Measurements from ENCODE around the gene MUC4. TPM values are rescaled to one million over a fixed set of nuclear protein-coding genes. Genes with fewer than 3 reads are reported as not detected.

MUC4 gene
- total RNA-seq, 4 donors from 2014 or later: 0.19 to 3.0 (median 0.47) TPM; not detected in 1

DNA sequence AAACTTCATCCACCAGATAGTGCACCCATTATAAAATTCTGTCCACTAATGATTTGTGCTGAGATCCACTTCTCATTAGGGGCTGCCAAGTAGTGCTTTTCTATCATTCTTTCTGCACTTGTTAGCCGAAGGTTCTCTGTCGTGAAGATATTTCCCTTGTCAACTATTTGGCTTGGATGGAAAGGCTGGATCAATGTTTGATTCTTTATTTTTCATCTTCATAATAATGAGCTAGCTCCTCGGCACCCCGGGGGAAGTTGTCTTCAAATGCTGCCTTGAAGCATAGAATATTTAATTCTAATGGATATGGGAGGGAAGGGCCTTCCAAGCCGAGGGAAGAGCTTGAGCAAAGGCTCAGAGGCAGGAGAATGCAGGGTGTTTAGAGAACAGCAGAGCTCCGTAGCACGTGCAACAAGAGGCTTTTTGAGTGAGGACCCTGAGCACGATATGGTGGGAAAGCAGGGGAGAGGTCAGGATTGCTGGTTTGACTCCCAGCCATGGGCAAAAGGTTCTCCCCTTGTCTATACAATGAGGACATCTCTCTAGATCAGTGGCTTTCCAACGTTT lies 107.2 kb downstream of the MUC4 start:
- no peak for ATAC-seq
- Histone ChIP-seq H3K4me1 (no peaks in the 10 kb centered on the region), H3K4me3 (no peak overlapping the region), H3K27ac (no peak overlapping the region), H3K27me3 (no peaks in the 10 kb centered on the region), H3K36me3 (peaks cover 0 to 21% of the 10 kb centered on the region in 2 donors), H3K9me3 (no peaks in the 10 kb centered on the region)
- TF ChIP-seq EP300 (IDR thresholded peaks at IDR 0.05): no peak
- no peak for TF ChIP-seq POLR2AphosphoS5 (IDR thresholded peaks at IDR 0.05)
- no peak for TF ChIP-seq POLR2A (IDR thresholded peaks at IDR 0.05)
- TF ChIP-seq, protein P1, sequence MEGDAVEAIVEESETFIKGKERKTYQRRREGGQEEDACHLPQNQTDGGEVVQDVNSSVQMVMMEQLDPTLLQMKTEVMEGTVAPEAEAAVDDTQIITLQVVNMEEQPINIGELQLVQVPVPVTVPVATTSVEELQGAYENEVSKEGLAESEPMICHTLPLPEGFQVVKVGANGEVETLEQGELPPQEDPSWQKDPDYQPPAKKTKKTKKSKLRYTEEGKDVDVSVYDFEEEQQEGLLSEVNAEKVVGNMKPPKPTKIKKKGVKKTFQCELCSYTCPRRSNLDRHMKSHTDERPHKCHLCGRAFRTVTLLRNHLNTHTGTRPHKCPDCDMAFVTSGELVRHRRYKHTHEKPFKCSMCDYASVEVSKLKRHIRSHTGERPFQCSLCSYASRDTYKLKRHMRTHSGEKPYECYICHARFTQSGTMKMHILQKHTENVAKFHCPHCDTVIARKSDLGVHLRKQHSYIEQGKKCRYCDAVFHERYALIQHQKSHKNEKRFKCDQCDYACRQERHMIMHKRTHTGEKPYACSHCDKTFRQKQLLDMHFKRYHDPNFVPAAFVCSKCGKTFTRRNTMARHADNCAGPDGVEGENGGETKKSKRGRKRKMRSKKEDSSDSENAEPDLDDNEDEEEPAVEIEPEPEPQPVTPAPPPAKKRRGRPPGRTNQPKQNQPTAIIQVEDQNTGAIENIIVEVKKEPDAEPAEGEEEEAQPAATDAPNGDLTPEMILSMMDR (IDR thresholded peaks at IDR 0.05): no peak
- 60 to 70% methylated on average over 7 to 9 of the region's 9 CpGs for WGBS, 2 donors (ENCODE audit: low coverage in 1 of 2)

DNA sequence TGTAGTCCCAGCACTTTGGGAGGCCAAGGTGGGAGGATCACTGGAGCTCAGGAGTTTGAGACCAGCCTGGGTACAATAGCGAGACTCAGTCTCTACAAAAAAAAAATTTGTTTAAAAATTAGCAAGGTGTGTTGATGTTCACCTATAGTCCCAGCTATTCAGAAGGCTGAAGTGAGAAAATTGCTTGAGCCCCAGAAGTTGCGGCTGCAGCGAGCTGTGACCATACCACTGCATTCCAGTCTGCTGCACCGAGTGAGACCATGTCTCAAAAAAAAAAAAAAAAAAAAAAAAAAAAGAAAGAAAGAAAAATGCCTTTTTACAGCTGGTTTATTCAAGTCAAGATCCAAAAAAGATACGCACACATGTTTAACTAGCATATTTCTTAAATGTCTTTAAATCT lies 108.0 kb downstream of the MUC4 start:
- no peak for ATAC-seq
- Histone ChIP-seq H3K9me3 (no peaks in the 10 kb centered on the region), H3K4me3 (no peak overlapping the region), H3K27ac (no peak overlapping the region), H3K36me3 (peaks cover 0 to 16% of the 10 kb centered on the region in 2 donors), H3K4me1 (no peaks in the 10 kb centered on the region), H3K27me3 (no peaks in the 10 kb centered on the region)
- no peak for TF ChIP-seq POLR2AphosphoS5 (IDR thresholded peaks at IDR 0.05)
- TF ChIP-seq, protein P1 (IDR thresholded peaks at IDR 0.05): no peak
- TF ChIP-seq POLR2A (IDR thresholded peaks at IDR 0.05): no peak
- no peak for TF ChIP-seq EP300 (IDR thresholded peaks at IDR 0.05)
- WGBS, 2 donors (ENCODE audit: low coverage in 1 of 2): 79 to 88% methylated on average over 5 of the region's 5 CpGs

GRCh38 chr3:195701042-195701915 lies 110.5 kb downstream of the MUC4 start:
- Histone ChIP-seq H3K27me3 (no peaks in the 10 kb centered on the region), H3K4me3 (no peak overlapping the region), H3K27ac (no peak overlapping the region), H3K36me3 (peaks cover 0 to 24% of the 10 kb centered on the region in 2 donors), H3K4me1 (peaks cover 0 to 10% (median 0%) of the 10 kb centered on the region in 3 donors), H3K9me3 (no peaks in the 10 kb centered on the region)
- no peak for TF ChIP-seq POLR2A (IDR thresholded peaks at IDR 0.05)
- no peak for TF ChIP-seq EP300 (IDR thresholded peaks at IDR 0.05)
- TF ChIP-seq, protein P1 (IDR thresholded peaks at IDR 0.05): no peak
- no peak for TF ChIP-seq POLR2AphosphoS5 (IDR thresholded peaks at IDR 0.05)
- ATAC-seq: no peak
- WGBS, 2 donors (ENCODE audit: low coverage in 1 of 2): 61 to 62% methylated on average over 4 to 8 of the region's 9 CpGs

DNA sequence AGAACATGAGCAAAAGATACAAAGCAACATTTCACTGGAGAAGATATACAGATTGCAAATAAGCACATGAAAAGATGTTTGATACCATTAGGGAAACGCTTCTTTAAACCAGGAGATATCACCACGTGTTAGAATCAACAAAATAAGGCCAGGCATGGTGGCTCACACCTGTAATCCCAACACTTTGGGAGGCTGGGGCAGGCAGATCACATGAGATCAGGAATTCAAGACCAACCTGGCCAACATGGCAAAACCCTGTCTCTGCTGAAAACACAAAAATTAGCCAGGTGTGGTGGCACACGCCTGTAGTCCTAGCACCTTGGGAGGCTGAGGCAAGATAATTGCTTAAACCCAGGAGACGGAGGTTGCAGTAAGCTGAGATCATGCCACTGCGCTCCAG lies 111.4 kb downstream of the MUC4 start:
- Histone ChIP-seq H3K9me3 (no peaks in the 10 kb centered on the region), H3K4me1 (peaks cover 0 to 10% (median 0%) of the 10 kb centered on the region in 3 donors), H3K27me3 (no peaks in the 10 kb centered on the region), H3K4me3 (no peak overlapping the region), H3K36me3 (peaks cover 0 to 33% of the 10 kb centered on the region in 2 donors), H3K27ac (no peak overlapping the region)
- WGBS, 2 donors (ENCODE audit: low coverage in 1 of 2): 57 to 59% methylated on average over 1 to 5 of the region's 5 CpGs
- no peak for ATAC-seq
- TF ChIP-seq, protein P1 (IDR thresholded peaks at IDR 0.05): no peak
- TF ChIP-seq EP300 (IDR thresholded peaks at IDR 0.05): no peak
- no peak for TF ChIP-seq POLR2AphosphoS5 (IDR thresholded peaks at IDR 0.05)
- no peak for TF ChIP-seq POLR2A (IDR thresholded peaks at IDR 0.05)

All from gastroesophageal sphincter (tissue), 4 donors.